MM.1S (cell line): ENCODE measurements around the gene TMEM51.

ENCODE experiments used
- DNase-seq: peaks from one replicate; pipeline ENCODE4 v3.0.0-alpha.2; 2015
- H2AFZ ChIP-seq: fragments of 300-600 bp; sonication (generic); 2 replicates; pipeline ENCODE4 v1.6.0; 2016; ENCODE audit warnings: antibody characterized with exemption, low read length
- H3F3A ChIP-seq: fragments of 300-600 bp; sonication (generic); 2 replicates; pipeline ENCODE4 v1.6.1; 2016; ENCODE audit warnings: mild to moderate bottlenecking, antibody characterized with exemption, low read length, moderate library complexity, mixed read lengths; ENCODE audit not compliant: insufficient read depth
- H3K27ac ChIP-seq: fragments of 300-600 bp; sonication (generic); 2 replicates; pipeline ENCODE4 v1.5.1; 2016; ENCODE audit warnings: mild to moderate bottlenecking, low read length
- H3K27me3 ChIP-seq: fragments of 300-600 bp; sonication (generic); replicated peaks from 2 replicates; pipeline ENCODE4 v1.6.0; 2016; ENCODE audit warnings: low read length; ENCODE audit not compliant: insufficient read depth
- H3K36me3 ChIP-seq: fragments of 300-600 bp; sonication (generic); replicated peaks from 2 replicates; pipeline ENCODE4 v1.6.1; 2016; ENCODE audit warnings: mild to moderate bottlenecking, low read length, mixed read lengths; ENCODE audit not compliant: insufficient read depth
- H3K4me1 ChIP-seq: fragments of 300-600 bp; sonication (generic); 2 replicates; pipeline ENCODE4 v1.6.1; 2016; ENCODE audit warnings: low read length, mixed read lengths
- H3K4me2 ChIP-seq: fragments of 300-600 bp; sonication (generic); 2 replicates; pipeline ENCODE4 v1.6.0; 2016; ENCODE audit warnings: low read depth, low read length
- H3K4me3 ChIP-seq: fragments of 300-600 bp; sonication (generic); 2 replicates; pipeline ENCODE4 v1.5.1; 2016; ENCODE audit warnings: low read length, mixed read lengths
- H3K79me2 ChIP-seq: fragments of 300-600 bp; sonication (generic); 2 replicates; pipeline ENCODE4 v1.6.1; 2016; ENCODE audit warnings: mixed run types, low read length, mixed read lengths
- H3K9ac ChIP-seq: fragments of 300-600 bp; sonication (generic); 2 replicates; pipeline ENCODE4 v1.6.1; 2016; ENCODE audit warnings: low read length, mixed read lengths
- H3K9me2 ChIP-seq: fragments of 300-600 bp; sonication (generic); replicated peaks from 2 replicates; pipeline ENCODE4 v1.6.1; 2016; ENCODE audit warnings: mild to moderate bottlenecking, low read length, mixed read lengths; ENCODE audit not compliant: insufficient read depth
- H3K9me3 ChIP-seq: fragments of 300-600 bp; sonication (generic); replicated peaks from 2 replicates; pipeline ENCODE4 v1.6.1; 2016; ENCODE audit warnings: mild to moderate bottlenecking, low read length, mixed read lengths; ENCODE audit not compliant: insufficient read depth
- H4K20me1 ChIP-seq: fragments of 300-600 bp; sonication (generic); 2 replicates; pipeline ENCODE4 v1.6.1; 2016; ENCODE audit warnings: mild to moderate bottlenecking, low read length, moderate library complexity, mixed read lengths; ENCODE audit not compliant: insufficient read depth
- CTCF ChIP-seq: fragments of 300-600 bp; sonication (generic); IDR thresholded peaks from 2 replicates; pipeline ENCODE4 v1.5.1; 2016; ENCODE audit warnings: antibody characterized with exemption, low read length, mixed read lengths
- EZH2 ChIP-seq: fragments of 300-600 bp; sonication (generic); optimal IDR thresholded peaks from 2 replicates; pipeline ENCODE3; 2017; ENCODE audit warnings: low read depth, mild to moderate bottlenecking, antibody characterized with exemption, low read length, mixed read lengths
- EZH2phosphoT487 ChIP-seq: fragments of 300-600 bp; sonication (generic); IDR thresholded peaks from 2 replicates; pipeline ENCODE4 v1.6.1; 2018; ENCODE audit warnings: antibody characterized with exemption, low read length

The TMEM51 gene

GRCh38 chr1:15148941-15149340 is 4.6 kb upstream of the TMEM51 start:
- Histone ChIP-seq H3K4me3 (no peak overlapping the region), H4K20me1 (no peaks in the 10 kb centered on the region), H3F3A (no peaks in the 10 kb centered on the region), H3K27ac (no peak overlapping the region), H3K4me2 (no peak overlapping the region), H3K9me3 (no peaks in the 10 kb centered on the region), H3K4me1 (no peaks in the 10 kb centered on the region), H3K79me2 (no peaks in the 10 kb centered on the region), H3K9ac (no peak overlapping the region), H3K9me2 (no peaks in the 10 kb centered on the region), H2AFZ (no peak overlapping the region), H3K36me3 (no peaks in the 10 kb centered on the region), H3K27me3 (0 out of 2 replicates have a peak, but pooled peaks cover 13% of the 10 kb centered on the region)
- DNase-seq, result no peak
- TF ChIP-seq EZH2phosphoT487 (no peak), EZH2 (no peak), CTCF (no peak)

- Histone ChIP-seq H3K9me2 (no peaks in the 10 kb centered on the region), H4K20me1 (no peaks in the 10 kb centered on the region), H3K9ac (no peak overlapping the region), H3K4me2 (no peak overlapping the region), H3K4me1 (peaks cover 2% of the 10 kb centered on the region), H3K79me2 (peaks cover 5% of the 10 kb centered on the region; the same call in 1 of the 2 replicates), H3F3A (no peaks in the 10 kb centered on the region), H3K4me3 (no peak overlapping the region), H3K27ac (no peak overlapping the region), H3K27me3 (0 out of 2 replicates have a peak, but pooled peaks cover 13% of the 10 kb centered on the region), H2AFZ (no peak overlapping the region), H3K36me3 (no peaks in the 10 kb centered on the region), H3K9me3 (no peaks in the 10 kb centered on the region)
- TF ChIP-seq CTCF, result no peak
- no peak for TF ChIP-seq EZH2
- no peak for TF ChIP-seq EZH2phosphoT487
- DNase-seq, result no peak
These were observed 3.2 kb upstream of the TMEM51 start for GRCh38 chr1:15150376-15150775.

GRCh38 chr1:15151377-15151806 is 2.2 kb upstream of the TMEM51 start:
- H3K27ac ChIP-seq, result no peak overlapping the region
- H3K9me2 ChIP-seq, result no peaks in the 10 kb centered on the region
- no peak overlapping the region for H2AFZ ChIP-seq
- H3K36me3 ChIP-seq, result no peaks in the 10 kb centered on the region
- no peak for TF ChIP-seq EZH2
- TF ChIP-seq EZH2phosphoT487, result no peak
- no peak for TF ChIP-seq CTCF
- H3K9ac ChIP-seq, result no peak overlapping the region
- peaks cover 11% of the 10 kb centered on the region for H3K4me1 ChIP-seq
- DNase-seq, result no peak
- no peak overlapping the region for H3K4me2 ChIP-seq
- no peaks in the 10 kb centered on the region for H4K20me1 ChIP-seq
- peaks cover 10% of the 10 kb centered on the region; the same call in 1 of the 2 replicates for H3F3A ChIP-seq
- no peak overlapping the region for H3K4me3 ChIP-seq
- no peaks in the 10 kb centered on the region for H3K9me3 ChIP-seq
- peaks cover 5% of the 10 kb centered on the region; the same call in 1 of the 2 replicates for H3K79me2 ChIP-seq
- H3K27me3 ChIP-seq, result 0 out of 2 replicates have a peak, but pooled peaks cover 13% of the 10 kb centered on the region
